ENCODE measurements around the gene PHACTR1. TPM values are rescaled to one million over a fixed set of nuclear protein-coding genes. Genes with fewer than 3 reads are reported as not detected.
"Not testable (repeated sequence)": the region's sequence is repeated elsewhere in the genome, so short reads cannot be mapped to it uniquely, and the experiment has no call there.

PHACTR1 gene
- polyA plus RNA-seq, 3 donors, result 6.1 to 26.9 (median 7.6) TPM

DNA sequence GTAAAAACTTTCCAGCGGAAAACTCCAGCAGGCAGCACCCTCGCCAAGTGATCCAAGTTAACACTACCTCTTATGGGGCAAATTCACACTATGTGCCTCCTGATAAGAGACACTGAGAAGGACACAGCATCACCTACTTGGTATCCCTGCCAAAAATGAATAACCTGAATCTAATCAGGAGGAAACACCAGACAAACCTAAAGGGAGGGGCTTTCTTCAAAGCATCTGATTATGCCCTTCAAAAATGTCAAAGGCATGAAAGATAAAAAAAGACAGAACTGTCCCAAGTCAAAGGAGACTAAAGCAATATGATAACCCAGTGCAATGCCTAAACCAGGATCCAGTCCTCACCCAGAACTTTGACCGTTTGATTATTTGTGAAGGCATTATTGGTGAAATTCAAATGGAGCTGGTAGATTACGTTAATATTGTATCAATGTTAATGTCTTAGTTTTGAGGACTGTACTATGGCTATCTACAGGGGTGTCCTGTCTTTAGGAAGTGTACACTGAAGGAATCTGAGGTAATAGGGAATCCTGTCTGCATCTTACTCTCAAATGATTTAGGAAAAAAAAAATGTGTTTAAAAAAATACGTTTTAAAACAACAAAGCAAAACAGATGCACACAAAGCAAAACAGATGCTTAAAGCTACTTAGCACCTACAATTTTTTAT, 603.5 kb downstream of the PHACTR1 start:
- no peaks in the 10 kb centered on the region for H3K27me3 ChIP-seq (ENCODE audit: control insufficient read depth in 2 of 2, insufficient read depth in 2 of 2, low read length in 2 of 2)
- 100% methylated on average over 3 of the region's 5 CpGs for WGBS (ENCODE audit: insufficient coverage)
- H3K27ac ChIP-seq (ENCODE audit: low read depth in 1 of 2, low read length in 2 of 2), result no peak overlapping the region
- no peaks in the 10 kb centered on the region for H3K4me1 Mint-ChIP-seq
- H3K36me3 ChIP-seq (replicated peaks in 1 of 2; ENCODE audit: control insufficient read depth in 1 of 2, insufficient read depth in 2 of 2, low read length in 2 of 2), result peaks cover 64 to 98% of the 10 kb centered on the region in 2 donors
- H3K9me3 ChIP-seq (replicated peaks in 1 of 2; ENCODE audit: control insufficient read depth in 1 of 2, insufficient read depth in 1 of 2, low read length in 2 of 2), result no peaks in the 10 kb centered on the region
- H3K4me3 ChIP-seq (replicated peaks in 1 of 3; ENCODE audit: low read depth in 2 of 3, low read length in 3 of 3), result no peak overlapping the region
- H2AFZ ChIP-seq (ENCODE audit: insufficient read depth, low read depth, low read length, poor library complexity, severe bottlenecking), result no peak overlapping the region
- peaks cover 87 to 89% of the 10 kb centered on the region in 2 donors for H3K36me3 Mint-ChIP-seq
- H4K20me1 ChIP-seq (ENCODE audit: insufficient read depth, low read length), result no peaks in the 10 kb centered on the region
- no peak overlapping the region for H3K4me3 Mint-ChIP-seq
- no peak overlapping the region for H3K9ac ChIP-seq (ENCODE audit: insufficient read depth, low read length, poor library complexity, severe bottlenecking)
- TF ChIP-seq, protein P1, sequence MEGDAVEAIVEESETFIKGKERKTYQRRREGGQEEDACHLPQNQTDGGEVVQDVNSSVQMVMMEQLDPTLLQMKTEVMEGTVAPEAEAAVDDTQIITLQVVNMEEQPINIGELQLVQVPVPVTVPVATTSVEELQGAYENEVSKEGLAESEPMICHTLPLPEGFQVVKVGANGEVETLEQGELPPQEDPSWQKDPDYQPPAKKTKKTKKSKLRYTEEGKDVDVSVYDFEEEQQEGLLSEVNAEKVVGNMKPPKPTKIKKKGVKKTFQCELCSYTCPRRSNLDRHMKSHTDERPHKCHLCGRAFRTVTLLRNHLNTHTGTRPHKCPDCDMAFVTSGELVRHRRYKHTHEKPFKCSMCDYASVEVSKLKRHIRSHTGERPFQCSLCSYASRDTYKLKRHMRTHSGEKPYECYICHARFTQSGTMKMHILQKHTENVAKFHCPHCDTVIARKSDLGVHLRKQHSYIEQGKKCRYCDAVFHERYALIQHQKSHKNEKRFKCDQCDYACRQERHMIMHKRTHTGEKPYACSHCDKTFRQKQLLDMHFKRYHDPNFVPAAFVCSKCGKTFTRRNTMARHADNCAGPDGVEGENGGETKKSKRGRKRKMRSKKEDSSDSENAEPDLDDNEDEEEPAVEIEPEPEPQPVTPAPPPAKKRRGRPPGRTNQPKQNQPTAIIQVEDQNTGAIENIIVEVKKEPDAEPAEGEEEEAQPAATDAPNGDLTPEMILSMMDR (IDR thresholded peaks at IDR 0.05), result no peak
- intact Hi-C loops (cut with micrococcal nuclease), result loop anchor here in 1 of 2 donors (10.0 kb wide), 1 partner anchor 405 kb away; no protein-coding TSS in a partner anchor
- peaks cover 0 to 2% (median 0%) of the 10 kb centered on the region in 7 donors for H3K9me3 Mint-ChIP-seq
- no peaks in the 10 kb centered on the region for H3K4me1 ChIP-seq (ENCODE audit: control insufficient read depth in 1 of 2, insufficient read depth in 2 of 2, low read length in 2 of 2)
- H3K27me3 Mint-ChIP-seq (ENCODE audit: low read depth in 3 of 3), result no peaks in the 10 kb centered on the region
- H3K4me2 ChIP-seq (replicated peaks; ENCODE audit: extremely low read depth, low read length, poor library complexity, severe bottlenecking), result no peak overlapping the region
- DNase-seq, result no peak
- H3K27ac Mint-ChIP-seq, result no peak overlapping the region
- H3K79me2 ChIP-seq (ENCODE audit: insufficient read depth, low read length), result no peaks in the 10 kb centered on the region

DNA sequence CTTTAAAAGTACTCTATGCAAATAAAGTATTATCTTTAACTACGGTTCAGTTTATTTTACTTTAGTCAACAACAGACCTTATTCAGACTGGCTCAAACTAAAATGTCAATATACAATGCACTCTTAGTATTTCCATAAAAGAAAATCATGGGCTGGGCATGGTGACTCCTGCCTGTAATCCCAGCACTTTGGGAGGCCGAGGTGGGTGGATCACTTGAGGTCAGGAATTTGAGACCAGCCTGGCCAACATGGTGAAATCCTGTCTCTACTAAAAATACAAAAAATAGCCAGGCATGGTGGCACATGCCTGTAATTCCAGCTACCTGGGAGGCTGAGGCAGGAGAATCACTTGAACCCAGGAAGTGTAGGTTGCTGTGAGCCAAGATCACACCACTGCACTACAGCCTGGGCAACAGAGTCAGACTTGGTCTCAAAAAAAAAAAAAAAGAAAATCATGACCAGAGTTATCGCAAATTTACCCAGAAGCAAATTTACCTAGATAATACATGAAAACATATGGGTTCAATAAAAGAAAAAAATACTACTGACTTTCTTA, 609.5 kb downstream of the PHACTR1 start:
- not testable (repeated sequence) for H3K27ac ChIP-seq (ENCODE audit: low read depth in 1 of 2, low read length in 2 of 2); H3K27me3 Mint-ChIP-seq (ENCODE audit: low read depth in 3 of 3); H4K20me1 ChIP-seq (ENCODE audit: insufficient read depth, low read length); DNase-seq; H3K9me3 ChIP-seq (replicated peaks in 1 of 2; ENCODE audit: control insufficient read depth in 1 of 2, insufficient read depth in 1 of 2, low read length in 2 of 2); H3K4me3 ChIP-seq (replicated peaks in 1 of 3; ENCODE audit: low read depth in 2 of 3, low read length in 3 of 3); H3K79me2 ChIP-seq (ENCODE audit: insufficient read depth, low read length); H3K9ac ChIP-seq (ENCODE audit: insufficient read depth, low read length, poor library complexity, severe bottlenecking); H3K9me3 Mint-ChIP-seq; H2AFZ ChIP-seq (ENCODE audit: insufficient read depth, low read depth, low read length, poor library complexity, severe bottlenecking); H3K27me3 ChIP-seq (ENCODE audit: control insufficient read depth in 2 of 2, insufficient read depth in 2 of 2, low read length in 2 of 2); H3K4me2 ChIP-seq (replicated peaks; ENCODE audit: extremely low read depth, low read length, poor library complexity, severe bottlenecking)
- Histone ChIP-seq H3K36me3 (replicated peaks in 1 of 2; ENCODE audit: control insufficient read depth in 1 of 2, insufficient read depth in 2 of 2, low read length in 2 of 2) (peaks cover 17 to 47% of the 10 kb centered on the region in 2 donors), H3K4me1 (ENCODE audit: control insufficient read depth in 1 of 2, insufficient read depth in 2 of 2, low read length in 2 of 2) (peaks cover 6 to 17% of the 10 kb centered on the region in 2 donors)
- H3K4me3 Mint-ChIP-seq, result peak overlapping the region in 1 of 2 donors; percentile 34
- peaks cover 42 to 45% of the 10 kb centered on the region in 2 donors for H3K36me3 Mint-ChIP-seq
- no CpG with 5 or more reads among the region's 3 CpGs for WGBS (ENCODE audit: insufficient coverage)
- peak overlapping the region in 1 of 7 donors; percentile 43 for H3K27ac Mint-ChIP-seq
- peaks cover 21% of the 10 kb centered on the region for H3K4me1 Mint-ChIP-seq
- intact Hi-C loops (cut with micrococcal nuclease), result loop anchor here in 1 of 2 donors (5.0 to 10.0 kb wide), 3 partner anchors 54 to 411 kb away; no protein-coding TSS in a partner anchor

All from CD14-positive monocyte (primary cell).